IMR-90 (cell line): ENCODE results near the gene TMEM14C. TPM values are rescaled to one million over a fixed set of nuclear protein-coding genes. Genes with fewer than 3 reads are reported as not detected.

Experiments used
- ATAC-seq: fragments of 200-7000 bp; cut with Tn5 transposase; 2 replicates; pipeline ENCODE4 v1.9.1; 2020; ENCODE audit warnings: low read depth, mild to moderate bottlenecking, moderate library complexity
- BruUV-seq: library from RNA; stranded (reverse); fragments of 400-500 nt; replicated peaks from 2 replicates; lab custom pipeline; 2021; lab: Mats Ljungman, UMichigan
- CTCF ChIA-PET: fragments of 300-600 bp; formaldehyde crosslinking; extraction: SDS; loops from one replicate; lab custom pipeline; 2021; ENCODE audit warnings: antibody characterized with exemption; lab: Yijun Ruan, JAX
- POLR2A ChIA-PET: fragments of 300-600 bp; sonication (Branson Sonifier 250); formaldehyde crosslinking; loops from one replicate; lab custom pipeline; 2022; ENCODE audit warnings: antibody characterized with exemption; ENCODE audit not compliant: unreplicated experiment; lab: Charles Lee
- DNase-seq: peaks from one replicate; pipeline ENCODE4 v3.0.0; 2013
- H2AFZ ChIP-seq: replicated peaks from 2 replicates; pipeline ENCODE3; 2013; ENCODE audit warnings: low read length, mild to moderate bottlenecking; ENCODE audit not compliant: poor library complexity
- H2AK5ac ChIP-seq: 2 replicates; pipeline ENCODE4 v1.6.1; 2013; ENCODE audit warnings: low read depth, low read length, inconsistent platforms
- H2AK9ac ChIP-seq: replicated peaks from 2 replicates; pipeline ENCODE3; 2013; ENCODE audit warnings: mild to moderate bottlenecking, low read depth, low read length, moderate library complexity; ENCODE audit not compliant: poor library complexity
- H2BK120ac ChIP-seq: 2 replicates; pipeline ENCODE4 v1.6.1; 2013; ENCODE audit warnings: low read depth, low read length, inconsistent platforms
- H2BK15ac ChIP-seq: 3 replicates; pipeline ENCODE4 v1.6.1; 2013; ENCODE audit warnings: low read depth, low read length, inconsistent platforms
- H2BK20ac ChIP-seq: 2 replicates; pipeline ENCODE4 v1.6.1; 2013; ENCODE audit warnings: low read depth, mild to moderate bottlenecking, inconsistent platforms, low read length, moderate library complexity
- H2BK5ac ChIP-seq: 2 replicates; pipeline ENCODE4 v1.6.1; 2013; ENCODE audit warnings: mild to moderate bottlenecking, low read depth, low read length, inconsistent platforms; ENCODE audit not compliant: poor library complexity, severe bottlenecking
- H3K14ac ChIP-seq: replicated peaks from 2 replicates; pipeline ENCODE4 v1.6.1; 2013; ENCODE audit warnings: low read depth, low read length, inconsistent platforms
- H3K18ac ChIP-seq: 2 replicates; pipeline ENCODE4 v1.6.1; 2013; ENCODE audit warnings: low read depth, low read length, control low read depth
- H3K23ac ChIP-seq: 2 replicates; pipeline ENCODE4 v1.6.1; 2013; ENCODE audit warnings: low read depth, low read length, inconsistent platforms
- H3K27ac ChIP-seq: 2 replicates; pipeline ENCODE4 v1.5.1; 2013; ENCODE audit warnings: mild to moderate bottlenecking, control low read depth, low read length; ENCODE audit not compliant: insufficient read depth
- H3K27me3 ChIP-seq: 2 replicates; pipeline ENCODE4 v1.6.1; 2013; ENCODE audit warnings: low read length; ENCODE audit not compliant: control insufficient read depth, insufficient read depth
- H3K36me3 ChIP-seq: 2 replicates; pipeline ENCODE4 v1.6.1; 2013; ENCODE audit warnings: low read length, mixed read lengths; ENCODE audit not compliant: control insufficient read depth, insufficient read depth
- H3K4ac ChIP-seq: 2 replicates; pipeline ENCODE4 v1.6.1; 2013; ENCODE audit warnings: low read depth, low read length, inconsistent platforms
- H3K4me1 ChIP-seq: 2 replicates; pipeline ENCODE4 v1.6.1; 2013; ENCODE audit warnings: low read length, mixed read lengths; ENCODE audit not compliant: control insufficient read depth, insufficient read depth
- H3K4me2 ChIP-seq: 2 replicates; pipeline ENCODE4 v1.6.1; 2013; ENCODE audit warnings: low read depth, mild to moderate bottlenecking, control low read depth, low read length, moderate library complexity
- H3K4me3 ChIP-seq: 2 replicates; pipeline ENCODE4 v1.5.1; 2013; ENCODE audit warnings: low read depth, mild to moderate bottlenecking, control low read depth, low read length, moderate library complexity; ENCODE audit not compliant: insufficient read depth
- H3K56ac ChIP-seq: 2 replicates; pipeline ENCODE4 v1.6.1; 2013; ENCODE audit warnings: low read length, inconsistent platforms; ENCODE audit not compliant: insufficient read depth; ENCODE audit errors: extremely low read depth
- H3K79me1 ChIP-seq, 2 experiments: 2 replicates each; pipeline ENCODE4 v1.6.1; 2013; ENCODE audit warnings: low read length in 2 of 2, inconsistent platforms in 1 of 2, low read depth in 1 of 2
- H3K9ac ChIP-seq: 2 replicates; pipeline ENCODE4 v1.6.1; 2013; ENCODE audit warnings: low read depth, low read length, control low read depth
- H3K9me1 ChIP-seq: 2 replicates; pipeline ENCODE4 v1.6.1; 2013; ENCODE audit warnings: low read length, inconsistent platforms; ENCODE audit not compliant: insufficient read depth
- H3K9me3 ChIP-seq: 2 replicates; pipeline ENCODE4 v1.6.1; 2013; ENCODE audit warnings: low read length; ENCODE audit not compliant: control insufficient read depth, insufficient read depth
- H4K20me1 ChIP-seq: 2 replicates; pipeline ENCODE4 v1.6.1; 2013; ENCODE audit warnings: low read length, inconsistent platforms; ENCODE audit not compliant: insufficient read depth
- H4K5ac ChIP-seq: 2 replicates; pipeline ENCODE4 v1.6.1; 2013; ENCODE audit warnings: mild to moderate bottlenecking, low read depth, low read length, control low read depth
- H4K8ac ChIP-seq, 2 experiments: 2 replicates each; pipeline ENCODE4 v1.6.1; 2013; ENCODE audit warnings: low read depth in 2 of 2, low read length in 2 of 2, control low read depth in 1 of 2, inconsistent platforms in 1 of 2
- H4K91ac ChIP-seq: 2 replicates; pipeline ENCODE4 v1.6.1; 2013; ENCODE audit warnings: low read depth, low read length, inconsistent platforms; ENCODE audit not compliant: insufficient read depth
- BHLHE40 ChIP-seq: fragments of 150-350 bp; IDR thresholded peaks from 2 replicates; pipeline ENCODE4 v1.6.1; 2016; ENCODE audit warnings: mild to moderate bottlenecking, low read depth, low read length
- CEBPB ChIP-seq: IDR thresholded peaks from 2 replicates; pipeline ENCODE4 v1.6.1; 2012; ENCODE audit warnings: low read depth, low read length, improper control_type of control experiment
- CTCF ChIP-seq: conservative IDR thresholded peaks from 2 replicates; pipeline ENCODE4 v1.5.1; 2012; ENCODE audit warnings: mild to moderate bottlenecking, low read depth, low read length, improper control_type of control experiment
- FOS ChIP-seq: fragments of 150-350 bp; IDR thresholded peaks from 2 replicates; pipeline ENCODE4 v1.6.1; 2016; ENCODE audit warnings: low read depth, low read length
- MAFK ChIP-seq: IDR thresholded peaks from 2 replicates; pipeline ENCODE4 v1.6.1; 2012; ENCODE audit warnings: low read depth, low read length, improper control_type of control experiment
- MAZ ChIP-seq: IDR thresholded peaks from 2 replicates; pipeline ENCODE4 v1.6.1; 2012; ENCODE audit warnings: low read depth, mild to moderate bottlenecking, low read length, improper control_type of control experiment, moderate library complexity, borderline replicate concordance
- MXI1 ChIP-seq: IDR thresholded peaks from 2 replicates; pipeline ENCODE4 v1.6.1; 2012; ENCODE audit warnings: low read depth, mild to moderate bottlenecking, low read length, moderate library complexity, borderline replicate concordance
- NFE2L2 ChIP-seq: fragments of 150-350 bp; IDR thresholded peaks from 2 replicates; pipeline ENCODE4 v1.6.1; 2016; ENCODE audit warnings: low read depth, mild to moderate bottlenecking, low read length
- POLR2A ChIP-seq: IDR thresholded peaks from 2 replicates; pipeline ENCODE4 v1.6.1; 2012; ENCODE audit warnings: mild to moderate bottlenecking, low read depth, low read length
- RAD21 ChIP-seq: IDR thresholded peaks from 2 replicates; pipeline ENCODE4 v1.6.1; 2012; ENCODE audit warnings: low read length, improper control_type of control experiment
- RFX5 ChIP-seq: IDR thresholded peaks from 2 replicates; pipeline ENCODE4 v1.8.0; 2012; ENCODE audit warnings: low read depth, mild to moderate bottlenecking, low read length, moderate library complexity
- SMC3 ChIP-seq: fragments of 150-350 bp; IDR thresholded peaks from 2 replicates; pipeline ENCODE4 v1.6.1; 2016; ENCODE audit warnings: low read depth, mild to moderate bottlenecking, antibody characterized with exemption, low read length, moderate library complexity
- USF2 ChIP-seq: fragments of 150-350 bp; IDR thresholded peaks from 2 replicates; pipeline ENCODE4 v1.6.1; 2017; ENCODE audit warnings: mild to moderate bottlenecking, antibody characterized with exemption, low read length, low read depth
- WGBS, 2 experiments: methylation state at CpG; one replicate each; pipeline versions ENCODE4 v1.1.5 to v1.1.7; 2013; ENCODE audit warnings: missing lambda C conversion rate in 2 of 2; ENCODE audit not compliant: insufficient read length in 1 of 2; ENCODE audit errors: extremely low coverage in 2 of 2; 5-methylcytosine and 5-hydroxymethylcytosine counted together
- dilution Hi-C: fragments of 300-500 bp; cut with HindIII; formaldehyde crosslinking; loops from one replicate; pipeline ENCODE4 v1.14.3; 2018; ENCODE audit warnings: low sequenced_read_pairs; ENCODE audit not compliant: unreplicated experiment
- in situ Hi-C: fragments of 300-500 bp; cut with MboI; formaldehyde crosslinking; loops from 3 replicates; pipeline ENCODE4 v1.14.3; 2019; ENCODE audit warnings: low sequenced_read_pairs, inconsistent platforms, mixed read lengths
- intact Hi-C: fragments of 100-400 bp; cut with micrococcal nuclease; formaldehyde crosslinking; loops from 2 replicates; pipeline ENCODE4 v1.10.0; 2022
- polyA plus RNA-seq, 3 experiments: library from polyadenylated mRNA; depleted of rRNA; stranded (reverse); fragments of >200 nt; gene quantifications; 2 replicates each; pipeline ENCODE4 v1.2.3, GENCODE V29; 2012; ENCODE audit warnings: low replicate concordance in 1 of 3
- total RNA-seq: library from RNA; depleted of rRNA; stranded (reverse); fragments of >200 nt; gene quantifications from 2 replicates; pipeline ENCODE4 v1.2.3, GENCODE V29; 2012
- TF ChIP-seq, protein P1 (sequence below): fragments of 150-350 bp; IDR thresholded peaks from 2 replicates; pipeline ENCODE4 v1.6.1; 2016; ENCODE audit warnings: low read depth, mild to moderate bottlenecking, low read length, moderate library complexity, borderline replicate concordance

Gene TMEM14C
- total and polyA plus RNA-seq, 2 of the 4 experiments (the other 2 are of a cell fraction), result 129 to 175 TPM

DNA sequence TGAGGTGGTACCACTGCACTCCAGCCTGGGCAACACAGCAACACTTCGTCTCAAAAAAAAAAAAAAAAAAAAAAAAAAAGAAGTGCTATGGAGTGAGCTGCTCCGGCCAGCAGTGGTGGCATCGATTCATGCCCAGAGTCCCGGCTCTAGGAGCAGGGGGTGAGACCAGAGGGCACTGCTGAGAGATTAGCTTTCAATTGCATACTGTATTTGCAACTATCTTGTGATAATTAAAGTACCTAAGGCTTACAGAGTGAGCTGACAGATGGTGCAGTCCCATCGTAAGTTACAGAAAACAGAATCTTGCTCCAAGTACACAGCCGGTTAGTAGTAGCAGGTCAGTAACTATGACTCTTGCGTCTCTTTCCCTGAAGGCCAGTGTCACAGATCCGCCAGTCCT is 56.2 kb downstream of the TMEM14C start:
- H4K91ac ChIP-seq, result no peak overlapping the region
- no peak overlapping the region for H3K18ac ChIP-seq
- no peak overlapping the region for H2BK20ac ChIP-seq
- BruUV-seq, result no TSS peak
- H4K20me1 ChIP-seq, result no peaks in the 10 kb centered on the region
- no peaks in the 10 kb centered on the region for H3K9me1 ChIP-seq
- H3K4me3 ChIP-seq, result no peak overlapping the region
- no CpG with 5 or more reads among the region's 8 CpGs for WGBS, 2 experiments
- H3K4ac ChIP-seq, result no peak overlapping the region
- no peak overlapping the region for H2AK9ac ChIP-seq
- no peak overlapping the region for H2BK5ac ChIP-seq
- in situ Hi-C loops, result no loop called here
- H2BK120ac ChIP-seq, result no peak overlapping the region
- no peak overlapping the region for H2AFZ ChIP-seq
- no peak overlapping the region for H3K14ac ChIP-seq
- no peak overlapping the region for H3K9ac ChIP-seq
- H3K4me2 ChIP-seq, result no peak overlapping the region
- H3K4me1 ChIP-seq, result no peaks in the 10 kb centered on the region
- H4K5ac ChIP-seq, result no peak overlapping the region
- no peak overlapping the region for H4K8ac ChIP-seq
- dilution Hi-C loops, result no loop called here
- intact Hi-C loops, result no loop called here
- H3K79me1 ChIP-seq, result no peaks in the 10 kb centered on the region
- no peak overlapping the region for H3K27ac ChIP-seq
- no peak overlapping the region for H3K56ac ChIP-seq
- peaks cover 4% of the 10 kb centered on the region; the same call in 1 of the 2 replicates for H3K36me3 ChIP-seq
- no peak overlapping the region for H3K23ac ChIP-seq
- no peak for ATAC-seq
- H2BK15ac ChIP-seq, result no peak overlapping the region
- ChIA-PET CTCF (no interaction called here), POLR2A (no interaction called here)
- H3K27me3 ChIP-seq, result no peaks in the 10 kb centered on the region
- H2AK5ac ChIP-seq, result no peak overlapping the region
- no peak for TF ChIP-seq USF2
- no peak for TF ChIP-seq MAFK
- TF ChIP-seq MXI1, result no peak
- TF ChIP-seq SMC3, result no peak
- TF ChIP-seq POLR2A, result no peak
- TF ChIP-seq BHLHE40, result no peak
- TF ChIP-seq MAZ, result no peak
- TF ChIP-seq CTCF, result no peak
- no peak for TF ChIP-seq RFX5
- TF ChIP-seq, protein P1, sequence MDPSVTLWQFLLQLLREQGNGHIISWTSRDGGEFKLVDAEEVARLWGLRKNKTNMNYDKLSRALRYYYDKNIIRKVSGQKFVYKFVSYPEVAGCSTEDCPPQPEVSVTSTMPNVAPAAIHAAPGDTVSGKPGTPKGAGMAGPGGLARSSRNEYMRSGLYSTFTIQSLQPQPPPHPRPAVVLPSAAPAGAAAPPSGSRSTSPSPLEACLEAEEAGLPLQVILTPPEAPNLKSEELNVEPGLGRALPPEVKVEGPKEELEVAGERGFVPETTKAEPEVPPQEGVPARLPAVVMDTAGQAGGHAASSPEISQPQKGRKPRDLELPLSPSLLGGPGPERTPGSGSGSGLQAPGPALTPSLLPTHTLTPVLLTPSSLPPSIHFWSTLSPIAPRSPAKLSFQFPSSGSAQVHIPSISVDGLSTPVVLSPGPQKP, result no peak
- TF ChIP-seq FOS, result no peak
- no peak for TF ChIP-seq RAD21
- TF ChIP-seq NFE2L2, result no peak
- no peak for TF ChIP-seq CEBPB
- DNase-seq, result no peak
- no peaks in the 10 kb centered on the region for H3K9me3 ChIP-seq
